ENCODE results near the gene HIPK2. TPM values are rescaled to one million over a fixed set of nuclear protein-coding genes. Genes with fewer than 3 reads are reported as not detected.

HIPK2 gene
- total and polyA plus RNA-seq, 2 donors (not counting 3 experiments of a cell fraction or from before 2014, with no cell fraction given), result 9.0 to 43.8 TPM

- Histone ChIP-seq H3K4me3 (replicated peaks in 1 of 3; ENCODE audit: insufficient read depth in 1 of 3, low read depth in 1 of 3, low read length in 3 of 3) (no peak overlapping the region), H3K4me2 (ENCODE audit: insufficient read depth, low read length) (peak overlapping the region; percentile 65), H3K9me1 (replicated peaks; ENCODE audit: control insufficient read depth, extremely low read depth, insufficient read depth, low read length) (no peaks in the 10 kb centered on the region), H3K9me3 (replicated peaks; ENCODE audit: control insufficient read depth, insufficient read depth, low read length) (no peaks in the 10 kb centered on the region), H3K4me1 (ENCODE audit: control insufficient read depth, extremely low read depth, insufficient read depth, low read length) (peaks cover 46% of the 10 kb centered on the region), H3K36me3 (ENCODE audit: control insufficient read depth in 2 of 2, extremely low read depth in 1 of 2, insufficient read depth in 2 of 2, low read length in 2 of 2) (no peaks in the 10 kb centered on the region), H3K79me2 (ENCODE audit: control insufficient read depth, insufficient read depth, low read length) (peaks cover 15% of the 10 kb centered on the region), H2AFZ (ENCODE audit: low read depth, low read length) (no peak overlapping the region), H4K20me1 (replicated peaks; ENCODE audit: control insufficient read depth, extremely low read depth, insufficient read depth, low read length) (no peaks in the 10 kb centered on the region), H3K27ac (ENCODE audit: insufficient read depth, low read depth, low read length) (peak overlapping the region; percentile 92), H3K9ac (replicated peaks; ENCODE audit: extremely low read depth, insufficient read depth, low read length) (peak overlapping the region; percentile 52), H3K27me3 (ENCODE audit: control insufficient read depth in 2 of 2, insufficient read depth in 2 of 2, low read length in 2 of 2) (no peaks in the 10 kb centered on the region)
- BruUV-seq (replicated peaks), result no TSS peak
- ChIA-PET POLR2A (no interaction called here), CTCF (interaction anchor here (0.9 to 1.4 kb wide), 5 partner anchors 10 to 56 kb away, joined by 3 to 9 read pairs (median 4); no protein-coding TSS in a partner anchor)
- FAIRE-seq (no peak), DNase-seq (ENCODE audit: low read depth, low spot score) (no peak)
- dilution Hi-C loops (cut with MboI; ENCODE audit: extremely low pct_ligation_motif_present, low sequenced_read_pairs), result no loop called here
- intact Hi-C loops (cut with micrococcal nuclease), result no loop called here
- no peak for TF ChIP-seq MYC (IDR thresholded peaks at IDR 0.05; ENCODE audit: low read depth, low read length)
- no peak for TF ChIP-seq GATA2 (IDR thresholded peaks at IDR 0.05; ENCODE audit: insufficient read depth, insufficient read length, low read depth, low read length)
- no peak for TF ChIP-seq EZH2 (IDR thresholded peaks at IDR 0.05; ENCODE audit: borderline replicate concordance, low read depth, low read length, severe bottlenecking)
- TF ChIP-seq JUN (IDR thresholded peaks at IDR 0.05; ENCODE audit: borderline replicate concordance, insufficient read depth, insufficient read length, low read depth), result no peak
- TF ChIP-seq CTCF (IDR thresholded peaks at IDR 0.05; ENCODE audit: extremely low read depth in 1 of 2, insufficient read depth in 1 of 2, low read depth in 1 of 2, low read length in 2 of 2), result no peak
- TF ChIP-seq POLR2A (IDR thresholded peaks at IDR 0.05; ENCODE audit: low read depth, low read length), result no peak
- no peak for TF ChIP-seq FOS (IDR thresholded peaks at IDR 0.05; ENCODE audit: borderline replicate concordance, insufficient read depth, low read length)
- TF ChIP-seq POLR2AphosphoS5 (IDR thresholded peaks at IDR 0.05; ENCODE audit: insufficient read depth, low read depth, low read length), result no peak
- TF ChIP-seq MAX (IDR thresholded peaks at IDR 0.05; ENCODE audit: insufficient read depth, insufficient read length), result no peak
Observed at GRCh38 chr7:139681463-139681755, 96.4 kb downstream of the HIPK2 start.

All from endothelial cell of umbilical vein (primary cell).